Aorta (tissue), 5 donors: Measurements from ENCODE around the gene LFNG. TPM values are rescaled to one million over a fixed set of nuclear protein-coding genes. Genes with fewer than 3 reads are reported as not detected.
"Not testable (repeated sequence)": the region's sequence is repeated elsewhere in the genome, so short reads cannot be mapped to it uniquely, and the experiment has no call there.

ENCODE experiments used
- ATAC-seq: fragments of 200-7000 bp; cut with Tn5 transposase; one replicate; pipeline ENCODE4 v1.9.1; 2022; ENCODE audit warnings: moderate library complexity; ENCODE audit not compliant: low FRiP score
- DNase-seq, 2 donors: peaks; one replicate each; pipeline ENCODE4 v3.0.0-alpha.2; 2020
- H3K27ac ChIP-seq, 2 donors: one replicate each; pipeline ENCODE4 v1.5.1; 2013; ENCODE audit warnings: low read length in 2 of 2, mild to moderate bottlenecking in 2 of 2, moderate library complexity in 2 of 2, control low read depth in 1 of 2, inconsistent platforms in 1 of 2, low read depth in 1 of 2
- H3K27me3 ChIP-seq, 2 donors: one replicate each; pipeline ENCODE4 v1.6.1; 2013; ENCODE audit warnings: control low read depth in 1 of 2, low read length in 1 of 2, mild to moderate bottlenecking in 1 of 2, moderate library complexity in 1 of 2; ENCODE audit not compliant: insufficient read depth in 2 of 2, control insufficient read depth in 1 of 2
- H3K36me3 ChIP-seq, 2 donors: one replicate each; pipeline ENCODE4 v1.6.1; 2013; ENCODE audit warnings: control low read depth in 1 of 2, low read length in 1 of 2, mild to moderate bottlenecking in 1 of 2; ENCODE audit not compliant: insufficient read depth in 2 of 2, control insufficient read depth in 1 of 2
- H3K4me1 ChIP-seq, 2 donors: one replicate each; pipeline ENCODE4 v1.6.1; 2013; ENCODE audit warnings: low read length in 2 of 2, control low read depth in 1 of 2, mild to moderate bottlenecking in 1 of 2, moderate library complexity in 1 of 2; ENCODE audit not compliant: insufficient read depth in 2 of 2, control insufficient read depth in 1 of 2
- H3K4me3 ChIP-seq, 2 donors: one replicate each; pipeline ENCODE4 v1.5.1; 2013; ENCODE audit warnings: low read length in 2 of 2, control low read depth in 1 of 2, mild to moderate bottlenecking in 1 of 2
- H3K9me3 ChIP-seq: one replicate; pipeline ENCODE4 v1.6.1; 2013; ENCODE audit warnings: mild to moderate bottlenecking, low read length; ENCODE audit not compliant: control insufficient read depth
- WGBS, 2 donors: extraction: QIAGEN DNeasy Blood & Tissue Kit; methylation state at CpG; one replicate each; pipeline ENCODE4 v1.1.7; 2013; 5-methylcytosine and 5-hydroxymethylcytosine counted together
- intact Hi-C, 2 donors: fragments of 100-400 bp; cut with DNase I; formaldehyde crosslinking; loops; one replicate each; pipeline versions ENCODE4 v1.14.2 to v1.15.0; 2022
- polyA plus RNA-seq, 2 donors: library from polyadenylated mRNA; stranded (reverse); fragments of 200-250 nt; gene quantifications; one replicate each; pipeline ENCODE4 v1.2.3, GENCODE V29; 2013
- total RNA-seq, 2 donors: library from RNA; stranded (reverse); fragmentation: NEBNext Ultra II Directional; extraction: Animal tissue kit (Norgen Biotek cat#: 25700); gene quantifications; one replicate each; pipeline ENCODE4 v1.2.1, GENCODE V29; 2021
- donor health status: healthy with polysubstance abuse.
- donor health status: Bipolar disorder and iron deficiency.
- donor health status: DM: no; HTN: no; CAD: no.
- donor health status: DM: no; HTN: no; CAD: no.
- donor health status: DM: yes; HTN: yes; CAD: no.

LFNG gene
- total and polyA plus RNA-seq, 4 donors, result 2.3 to 30.6 (median 9.9) TPM

DNA sequence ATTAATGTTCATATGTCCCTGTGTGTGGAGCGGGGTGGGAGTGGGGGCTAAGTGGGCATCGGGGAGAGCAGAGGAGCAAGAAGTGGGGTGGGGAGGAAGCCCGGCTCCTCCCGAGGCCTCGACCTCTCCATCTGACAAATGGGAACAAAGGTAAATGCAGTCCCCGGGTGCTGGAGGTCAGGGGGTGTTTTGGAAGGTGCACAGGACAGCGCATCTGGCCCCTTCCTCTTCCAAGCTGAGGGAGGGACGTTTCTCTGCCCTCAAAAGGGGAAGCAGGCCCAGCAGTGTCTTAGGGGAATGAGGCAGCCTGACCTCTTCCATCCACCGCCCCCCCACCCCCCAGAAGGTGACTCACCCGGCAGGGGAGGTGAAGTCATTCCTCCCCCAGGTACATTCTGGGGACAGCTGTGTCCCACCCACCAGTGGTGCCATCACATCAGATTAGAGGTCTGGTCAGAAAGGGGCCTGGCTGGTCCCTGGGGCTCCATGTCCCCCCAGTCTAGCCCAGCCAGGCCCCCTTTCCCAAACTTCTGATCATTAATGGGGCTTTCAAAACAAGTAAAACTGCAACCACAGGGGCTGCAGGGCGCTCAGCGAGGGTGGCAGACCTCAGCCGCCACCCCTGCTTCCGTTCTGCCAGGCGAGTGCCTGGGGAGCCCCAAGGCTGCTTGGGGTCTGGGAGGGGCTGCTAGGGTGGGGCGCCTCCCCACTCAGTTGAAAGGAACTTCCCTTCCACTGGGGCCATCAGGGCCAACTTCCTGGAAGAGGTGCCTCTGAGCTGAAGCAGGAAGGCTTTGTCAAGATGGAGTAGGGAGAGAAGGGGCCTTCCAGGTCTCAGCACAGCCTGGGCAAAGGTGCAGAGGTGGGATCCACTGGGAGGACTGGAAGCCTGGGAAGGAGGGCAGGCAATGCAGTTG, 10.8 kb downstream of the LFNG start:
- no peak overlapping the region for H3K4me3 ChIP-seq
- intact Hi-C loops, result no loop called here
- ATAC-seq (no peak), DNase-seq (peak in 1 of 2 donors; percentile 79)
- H3K27ac ChIP-seq, result no peak overlapping the region
- 87 to 92% methylated on average over 16 of the region's 16 CpGs for WGBS, 2 donors
- H3K4me1 ChIP-seq, result no peaks in the 10 kb centered on the region
- H3K36me3 ChIP-seq, result no peaks in the 10 kb centered on the region
- H3K9me3 ChIP-seq, result no peaks in the 10 kb centered on the region
- H3K27me3 ChIP-seq, result no peaks in the 10 kb centered on the region

DNA sequence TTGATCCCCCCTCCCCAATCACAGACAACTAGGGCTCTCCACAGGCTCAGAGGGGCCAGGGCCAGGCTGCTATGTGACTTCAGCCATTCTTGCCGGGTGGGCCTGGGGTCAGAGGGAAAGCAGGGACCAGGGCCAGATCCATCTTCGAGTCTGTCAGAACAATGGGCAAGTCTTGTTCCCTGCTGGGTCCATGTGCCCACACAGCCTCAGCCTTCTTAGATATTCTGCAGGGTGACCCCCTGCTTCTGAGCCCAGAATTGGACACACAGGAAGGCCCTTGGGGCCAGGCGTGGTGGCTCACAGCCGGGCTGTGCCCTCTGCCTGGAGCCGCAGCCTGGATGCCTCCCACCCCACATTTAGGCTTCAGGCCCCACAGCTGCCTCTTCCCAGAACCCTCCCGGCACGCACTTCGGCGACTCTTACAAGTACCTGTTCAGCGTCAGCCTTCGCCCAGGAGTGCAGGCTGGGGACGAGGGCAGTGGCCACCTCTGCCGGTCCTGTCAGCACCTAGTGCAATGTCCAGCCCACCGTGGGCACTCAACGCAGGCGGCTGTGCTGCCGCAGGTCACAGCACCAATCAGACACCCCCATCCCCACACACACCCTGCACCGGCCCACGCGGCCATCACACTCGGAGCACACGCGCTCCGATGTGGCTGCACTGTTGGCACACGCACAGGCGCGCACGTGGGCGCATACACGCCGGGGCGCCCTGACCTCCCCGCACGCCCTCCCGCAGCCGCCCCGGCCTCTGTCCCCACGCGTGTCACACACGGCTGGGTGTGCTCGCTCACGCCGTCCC, 11.6 kb downstream of the LFNG start:
- DNase-seq, result peak in 1 of 2 donors; percentile 46
- H3K27me3 ChIP-seq, ATAC-seq, H3K4me1 ChIP-seq, H3K27ac ChIP-seq, H3K9me3 ChIP-seq, intact Hi-C loops, H3K4me3 ChIP-seq, H3K36me3 ChIP-seq: not testable (repeated sequence)
- 38 to 43% methylated on average over 23 to 43 of the region's 43 CpGs for WGBS, 2 donors

DNA sequence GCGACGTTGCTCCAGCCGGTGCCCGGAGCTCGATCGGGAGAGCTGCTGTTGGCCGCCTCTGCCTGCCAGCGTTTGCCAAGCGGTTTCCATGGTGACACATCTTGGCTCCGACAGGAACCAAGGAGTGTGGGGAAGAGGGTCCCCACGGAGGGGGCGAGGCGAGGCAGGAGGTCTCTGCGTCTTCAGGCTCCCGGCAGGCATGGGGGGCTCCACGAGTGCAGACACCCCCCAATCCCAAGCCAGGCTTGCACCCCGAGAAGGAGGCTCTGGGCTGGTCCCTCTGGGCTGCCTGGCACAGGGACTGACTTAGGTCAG, 12.2 kb downstream of the LFNG start:
- WGBS, 2 donors, result 14 to 17% methylated on average over 15 to 17 of the region's 17 CpGs
- intact Hi-C loops, H3K4me3 ChIP-seq, H3K36me3 ChIP-seq, H3K27me3 ChIP-seq, H3K27ac ChIP-seq, H3K4me1 ChIP-seq, ATAC-seq, H3K9me3 ChIP-seq: not testable (repeated sequence)
- peak in 1 of 2 donors; percentile 56 for DNase-seq

DNA sequence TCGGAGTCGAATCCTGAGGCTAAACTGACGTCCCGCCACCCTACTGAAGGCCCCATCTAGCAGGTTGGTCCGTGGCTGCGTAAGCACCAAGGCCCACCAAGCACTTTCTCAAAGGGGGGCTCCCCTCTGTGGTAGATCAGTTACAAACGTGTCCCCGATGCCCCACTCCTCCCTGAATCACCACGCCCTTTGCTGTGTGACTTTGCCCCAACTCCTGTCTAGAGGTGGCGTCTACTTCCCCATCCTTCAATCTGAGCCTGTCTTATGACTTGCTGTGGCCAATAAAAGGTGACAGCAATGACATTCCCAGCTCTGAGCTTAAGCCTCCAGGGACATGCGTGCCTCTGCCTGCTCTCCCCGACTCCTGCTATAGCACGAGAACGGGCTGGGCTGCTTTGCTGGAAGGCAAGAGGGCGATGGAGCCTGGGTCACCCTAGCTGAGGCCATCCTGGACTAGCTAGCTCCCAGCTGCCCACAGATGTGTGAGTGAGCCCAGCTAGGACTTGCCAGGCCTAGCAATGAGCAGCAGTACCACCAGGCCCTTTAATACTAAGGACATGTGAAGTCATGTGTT, 12.7 kb downstream of the LFNG start:
- WGBS, 2 donors, result 89 to 91% methylated on average over 11 to 14 of the region's 15 CpGs
- H3K36me3 ChIP-seq, H3K4me3 ChIP-seq, H3K27me3 ChIP-seq, ATAC-seq, H3K27ac ChIP-seq, H3K4me1 ChIP-seq, intact Hi-C loops, H3K9me3 ChIP-seq: not testable (repeated sequence)
- DNase-seq, result peak in 1 of 2 donors; percentile 10

DNA sequence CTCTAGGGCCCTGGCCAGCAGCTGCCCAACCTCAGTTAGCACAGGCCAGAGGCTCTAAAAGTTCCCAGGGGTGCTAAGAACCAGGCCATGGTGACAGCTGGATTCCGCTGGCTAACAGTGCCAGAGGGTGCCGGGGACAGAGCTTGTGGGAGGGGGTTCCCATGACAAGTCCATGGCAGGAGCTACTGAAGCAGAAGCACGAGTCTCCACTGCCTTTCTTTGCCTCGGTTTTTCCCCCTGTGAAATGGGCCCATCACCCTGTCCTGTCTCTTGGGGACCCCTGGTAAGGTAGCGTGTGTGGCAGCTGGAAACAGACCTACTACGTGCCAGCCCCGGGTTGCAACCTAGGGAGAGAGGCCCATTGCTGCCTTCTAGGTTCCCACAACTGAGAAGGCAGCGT, 13.2 kb downstream of the LFNG start:
- H3K4me3 ChIP-seq, DNase-seq, intact Hi-C loops, H3K9me3 ChIP-seq, ATAC-seq, H3K36me3 ChIP-seq, H3K4me1 ChIP-seq, H3K27ac ChIP-seq, H3K27me3 ChIP-seq: not testable (repeated sequence)
- WGBS, 2 donors, result 91 to 96% methylated on average over 4 to 7 of the region's 8 CpGs

DNA sequence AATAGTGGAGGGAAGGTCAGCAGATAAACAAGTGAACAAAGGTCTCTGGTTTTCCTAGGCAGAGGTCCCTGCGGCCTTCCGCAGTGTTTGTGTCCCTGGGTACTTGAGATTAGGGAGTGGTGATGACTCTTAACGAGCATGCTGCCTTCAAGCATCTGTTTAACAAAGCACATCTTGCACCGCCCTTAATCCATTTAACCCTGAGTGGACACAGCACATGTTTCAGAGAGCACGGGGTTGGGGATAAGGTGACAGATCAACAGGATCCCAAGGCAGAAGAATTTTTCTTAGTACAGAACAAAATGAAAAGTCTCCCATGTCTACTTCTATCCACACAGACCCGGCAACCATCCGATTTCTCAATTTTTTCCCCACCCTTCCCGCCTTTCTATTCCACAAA, 14.0 kb downstream of the LFNG start:
- H3K9me3 ChIP-seq, intact Hi-C loops, H3K4me3 ChIP-seq, DNase-seq, H3K27me3 ChIP-seq, H3K27ac ChIP-seq, H3K4me1 ChIP-seq, ATAC-seq, H3K36me3 ChIP-seq: not testable (repeated sequence)
- 83 to 86% methylated on average over 1 to 5 of the region's 8 CpGs for WGBS, 2 donors

DNA sequence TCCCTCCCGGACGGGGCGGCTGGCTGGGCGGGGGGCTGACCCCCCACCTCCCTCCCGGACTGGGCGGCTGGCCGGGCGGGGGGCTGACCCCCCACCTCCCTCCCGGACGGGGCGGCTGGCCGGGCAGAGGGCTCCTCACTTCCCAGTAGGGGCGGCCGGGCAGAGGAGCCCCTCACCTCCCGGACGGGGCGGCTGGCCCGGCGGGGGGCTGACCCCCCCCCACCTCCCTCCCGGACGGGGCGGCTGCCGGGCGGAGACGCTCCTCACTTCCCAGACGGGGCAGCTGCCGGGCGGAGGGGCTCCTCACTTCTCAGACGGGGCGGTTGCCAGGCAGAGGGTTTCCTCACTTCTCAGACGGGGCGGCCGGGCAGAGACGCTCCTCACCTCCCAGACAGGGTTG, 14.6 kb downstream of the LFNG start:
- H3K4me3 ChIP-seq, H3K4me1 ChIP-seq, ATAC-seq, H3K27me3 ChIP-seq, intact Hi-C loops, H3K9me3 ChIP-seq, H3K27ac ChIP-seq, DNase-seq: not testable (repeated sequence)
- peaks cover 0 to 12% of the 10 kb centered on the region in 2 donors for H3K36me3 ChIP-seq
- WGBS, 2 donors, result 80 to 90% methylated on average over 1 to 33 of the region's 34 CpGs

DNA sequence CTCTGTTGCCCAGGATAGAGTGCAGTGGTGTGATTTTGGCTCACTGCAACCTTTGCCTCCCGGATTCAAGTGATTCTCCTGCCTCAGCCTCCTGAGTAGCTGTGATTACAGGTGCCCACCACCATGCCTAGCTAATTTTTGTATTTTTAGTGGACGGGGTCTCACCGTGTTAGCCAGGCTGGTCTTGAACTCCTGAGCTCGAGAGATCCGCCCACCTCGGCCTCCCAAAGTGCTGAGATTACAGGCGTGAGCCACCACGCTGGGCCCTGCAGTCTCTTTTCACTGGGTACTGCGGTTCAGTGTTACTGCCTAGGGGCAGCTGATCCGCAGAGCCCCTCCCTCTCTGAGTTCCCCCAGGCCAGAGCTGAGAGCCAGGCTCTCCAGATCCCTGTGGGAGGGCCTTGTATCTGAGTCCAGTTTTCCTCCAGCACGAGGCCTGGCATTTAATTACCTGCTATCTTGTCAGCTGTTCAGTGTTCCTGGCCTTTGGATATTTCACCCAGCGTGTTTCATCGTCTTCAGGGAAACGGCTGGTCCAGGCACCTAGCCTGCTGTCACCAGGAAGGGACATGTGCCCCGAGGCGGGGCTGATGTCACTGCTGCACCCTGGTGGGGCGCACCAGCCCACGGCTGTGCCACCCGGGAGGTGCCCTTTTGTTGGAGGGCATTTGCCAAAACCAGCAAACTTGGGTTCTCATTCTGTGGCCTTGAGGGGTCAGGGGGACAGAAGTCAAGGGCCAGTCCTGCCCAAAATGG, 16.5 kb downstream of the LFNG start:
- peak in 1 of 2 donors; percentile 7 for DNase-seq
- intact Hi-C loops, H3K27me3 ChIP-seq, ATAC-seq, H3K4me1 ChIP-seq, H3K27ac ChIP-seq, H3K9me3 ChIP-seq, H3K4me3 ChIP-seq: not testable (repeated sequence)
- 81 to 87% methylated on average over 16 to 19 of the region's 19 CpGs for WGBS, 2 donors
- H3K36me3 ChIP-seq, result peaks cover 0 to 12% of the 10 kb centered on the region in 2 donors
